ENCODE data around the gene AOAH.

DNA sequence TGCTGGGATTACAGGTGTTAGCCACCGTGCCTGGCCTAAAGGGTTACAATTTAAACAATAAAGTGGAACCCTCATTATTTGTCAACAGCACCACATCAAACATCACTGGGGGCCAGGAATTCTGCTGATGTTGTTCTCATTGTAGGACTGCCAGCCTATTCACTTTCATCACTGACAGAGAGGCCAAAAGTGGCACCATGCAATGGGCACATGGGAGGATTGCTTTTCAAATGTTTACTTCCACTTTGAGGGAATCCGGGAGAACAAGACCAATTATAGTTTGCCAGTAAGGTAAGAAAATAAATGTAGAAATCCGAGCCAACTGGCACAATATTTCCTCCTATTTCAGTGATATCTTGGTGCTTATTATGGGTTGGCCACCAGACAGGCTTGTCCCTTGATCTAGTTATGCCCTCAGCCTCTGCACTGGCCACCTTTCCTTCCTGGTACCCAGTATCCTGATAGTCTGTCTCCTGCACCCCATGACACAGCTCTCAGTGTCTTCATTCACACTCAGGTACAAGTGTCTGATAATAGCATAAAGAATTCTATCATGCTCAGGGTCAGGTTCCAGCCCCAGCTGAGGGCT, 252.1 kb downstream of the AOAH start:
- TF ChIP-seq POLR2A (IDR thresholded peaks at IDR 0.05): no peak
- TF ChIP-seq, protein P1, sequence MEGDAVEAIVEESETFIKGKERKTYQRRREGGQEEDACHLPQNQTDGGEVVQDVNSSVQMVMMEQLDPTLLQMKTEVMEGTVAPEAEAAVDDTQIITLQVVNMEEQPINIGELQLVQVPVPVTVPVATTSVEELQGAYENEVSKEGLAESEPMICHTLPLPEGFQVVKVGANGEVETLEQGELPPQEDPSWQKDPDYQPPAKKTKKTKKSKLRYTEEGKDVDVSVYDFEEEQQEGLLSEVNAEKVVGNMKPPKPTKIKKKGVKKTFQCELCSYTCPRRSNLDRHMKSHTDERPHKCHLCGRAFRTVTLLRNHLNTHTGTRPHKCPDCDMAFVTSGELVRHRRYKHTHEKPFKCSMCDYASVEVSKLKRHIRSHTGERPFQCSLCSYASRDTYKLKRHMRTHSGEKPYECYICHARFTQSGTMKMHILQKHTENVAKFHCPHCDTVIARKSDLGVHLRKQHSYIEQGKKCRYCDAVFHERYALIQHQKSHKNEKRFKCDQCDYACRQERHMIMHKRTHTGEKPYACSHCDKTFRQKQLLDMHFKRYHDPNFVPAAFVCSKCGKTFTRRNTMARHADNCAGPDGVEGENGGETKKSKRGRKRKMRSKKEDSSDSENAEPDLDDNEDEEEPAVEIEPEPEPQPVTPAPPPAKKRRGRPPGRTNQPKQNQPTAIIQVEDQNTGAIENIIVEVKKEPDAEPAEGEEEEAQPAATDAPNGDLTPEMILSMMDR (IDR thresholded peaks at IDR 0.05): no peak
